HCT116 (cell line): ENCODE measurements around the gene EFCAB13. TPM values are rescaled to one million over a fixed set of nuclear protein-coding genes. Genes with fewer than 3 reads are reported as not detected.

Experiments
- ATAC-seq: fragments of 200-7000 bp; cut with Tn5 transposase; 2 replicates; pipeline ENCODE4 v1.9.1; 2020; ENCODE audit warnings: mild to moderate bottlenecking, moderate library complexity
- BruUV-seq: library from RNA; stranded (reverse); fragments of 400-500 nt; replicated peaks from 2 replicates; lab custom pipeline; 2021; lab: Mats Ljungman, UMichigan
- CTCF ChIA-PET: fragments of 300-600 bp; sonication (Branson Sonifier 250); formaldehyde crosslinking; loops from one replicate; lab custom pipeline; 2021; ENCODE audit warnings: antibody characterized with exemption; lab: Charles Lee
- POLR2A ChIA-PET: fragments of 300-600, 350-600 bp; sonication (Branson Sonifier 250); formaldehyde crosslinking; loops from one replicate; lab custom pipeline; 2021; ENCODE audit warnings: antibody characterized with exemption; lab: Charles Lee
- RAD21 ChIA-PET, 2 experiments: fragments of 300-600 bp; sonication (Branson Sonifier 250); formaldehyde crosslinking; loops; one replicate each; lab custom pipeline; 2023; ENCODE audit warnings: low total read pairs in 2 of 2; ENCODE audit not compliant: uncharacterized antibody in 2 of 2, unreplicated experiment in 2 of 2, low non-redundant PET in 1 of 2; lab: Charles Lee
- DNase-seq: peaks from one replicate; pipeline ENCODE4 v3.0.0-alpha.2; 2010; ENCODE audit warnings: low read depth, low spot score
- H2AFZ ChIP-seq: fragments of 200-600 bp; shearing (Covaris generic), sonication (generic); 2 replicates; pipeline ENCODE4 v1.6.1; 2017; ENCODE audit warnings: low read depth, mixed run types, mixed read lengths, antibody characterized with exemption, low read length; ENCODE audit not compliant: poor library complexity, severe bottlenecking
- H3K27ac ChIP-seq: 2 replicates; pipeline ENCODE4 v1.5.1; 2012; ENCODE audit warnings: low read depth, low read length
- H3K27me3 ChIP-seq: fragments of 200-600 bp; sonication (generic); 2 replicates; pipeline ENCODE4 v1.6.1; 2016; ENCODE audit warnings: mixed run types, low read length, mixed read lengths; ENCODE audit not compliant: insufficient read depth
- H3K36me3 ChIP-seq, 2 experiments: fragments of 200-500 bp in 1 of 2; fragments of 200-600 bp in 1 of 2; sonication (Bioruptor generic) in 1 of 2; sonication (generic) in 1 of 2; 2 replicates each; pipeline versions ENCODE4 v1.5.1 to v1.6.1; 2014 to 2016; ENCODE audit warnings: low read length in 2 of 2, inconsistent platforms in 1 of 2, mixed read lengths in 1 of 2, mixed run types in 1 of 2; ENCODE audit not compliant: insufficient read depth in 2 of 2, control insufficient read depth in 1 of 2
- H3K4me1 ChIP-seq, 2 experiments: fragments of 200-600 bp in 1 of 2; sonication (generic) in 1 of 2; 2 replicates each; pipeline versions ENCODE4 v1.5.1 to v1.6.1; 2012 to 2017; ENCODE audit warnings: low read length in 2 of 2, inconsistent platforms in 1 of 2, mild to moderate bottlenecking in 1 of 2, mixed read lengths in 1 of 2, mixed run types in 1 of 2, moderate library complexity in 1 of 2; ENCODE audit not compliant: insufficient read depth in 2 of 2, control insufficient read depth in 1 of 2
- H3K4me2 ChIP-seq: fragments of 200-600 bp; sonication (generic); 2 replicates; pipeline ENCODE4 v1.6.1; 2017; ENCODE audit warnings: mixed run types, low read length, mixed read lengths
- H3K4me3 ChIP-seq, 2 experiments: fragments of 200-600 bp in 1 of 2; sonication (generic) in 1 of 2; replicated peaks in 1 of 2; 2 replicates each; pipeline ENCODE4 v1.5.1; 2011 to 2016; ENCODE audit warnings: low read length in 2 of 2, control low read depth in 1 of 2, low read depth in 1 of 2, mild to moderate bottlenecking in 1 of 2, mixed read lengths in 1 of 2, mixed run types in 1 of 2
- H3K79me2 ChIP-seq: fragments of 200-600 bp; sonication (generic); 2 replicates; pipeline ENCODE4 v1.6.1; 2017; ENCODE audit warnings: mild to moderate bottlenecking, mixed run types, low read length, moderate library complexity, mixed read lengths; ENCODE audit not compliant: insufficient read depth
- H3K9ac ChIP-seq: fragments of 200-600 bp; sonication (generic); 2 replicates; pipeline ENCODE4 v1.6.1; 2016; ENCODE audit warnings: low read length, mixed read lengths
- H3K9me2 ChIP-seq: fragments of 200-600 bp; sonication (generic), shearing (Covaris generic); 2 replicates; pipeline ENCODE4 v1.6.1; 2017; ENCODE audit warnings: mixed run types, mild to moderate bottlenecking, moderate library complexity; ENCODE audit not compliant: insufficient read depth
- H3K9me3 ChIP-seq, 2 experiments: fragments of 200-500 bp in 1 of 2; fragments of 200-600 bp in 1 of 2; sonication (Bioruptor generic) in 1 of 2; sonication (generic) in 1 of 2; 2 replicates each; pipeline ENCODE4 v1.6.1; 2014 to 2017; ENCODE audit warnings: low read length in 2 of 2, mixed read lengths in 2 of 2, inconsistent platforms in 1 of 2, low read depth in 1 of 2, mild to moderate bottlenecking in 1 of 2, mixed run types in 1 of 2, moderate library complexity in 1 of 2; ENCODE audit not compliant: control insufficient read depth in 1 of 2, insufficient read depth in 1 of 2
- H4K20me1 ChIP-seq: fragments of 200-600 bp; sonication (generic), shearing (Covaris generic); 2 replicates; pipeline ENCODE4 v1.6.1; 2017; ENCODE audit warnings: mixed run types, mild to moderate bottlenecking, moderate library complexity; ENCODE audit not compliant: insufficient read depth
- CBX3 ChIP-seq: IDR thresholded peaks from 2 replicates; pipeline ENCODE4 v1.6.1; 2012; ENCODE audit warnings: low read depth
- CEBPB ChIP-seq: IDR thresholded peaks from 2 replicates; pipeline ENCODE4 v1.6.1; 2012; ENCODE audit warnings: low read depth
- ELF1 ChIP-seq: IDR thresholded peaks from 2 replicates; pipeline ENCODE4 v1.6.1; 2012; ENCODE audit warnings: low read depth, borderline replicate concordance
- EZH2 ChIP-seq: fragments of 200-600 bp; sonication (generic); IDR thresholded peaks from 2 replicates; pipeline ENCODE4 v1.6.1; 2017; ENCODE audit warnings: antibody characterized with exemption, mixed run types
- EZH2phosphoT487 ChIP-seq: fragments of 200-600 bp; IDR thresholded peaks from 2 replicates; pipeline ENCODE4 v1.6.1; 2018; ENCODE audit warnings: antibody characterized with exemption, borderline replicate concordance
- MAX ChIP-seq: IDR thresholded peaks from 2 replicates; pipeline ENCODE4 v1.6.1; 2012
- POLR2A ChIP-seq: IDR thresholded peaks from 2 replicates; pipeline ENCODE4 v1.7.0; 2011; ENCODE audit warnings: borderline replicate concordance; ENCODE audit not compliant: insufficient read depth, insufficient read length; ENCODE audit errors: extremely low read depth
- POLR2AphosphoS5 ChIP-seq: IDR thresholded peaks from 2 replicates; pipeline ENCODE4 v1.6.1; 2011; ENCODE audit warnings: mild to moderate bottlenecking, low read depth, low read length, moderate library complexity
- RAD21 ChIP-seq: IDR thresholded peaks from 2 replicates; pipeline ENCODE4 v1.6.1; 2012; ENCODE audit warnings: low read depth, mild to moderate bottlenecking
- SIN3A ChIP-seq: IDR thresholded peaks from 2 replicates; pipeline ENCODE4 v1.6.1; 2012; ENCODE audit warnings: low read depth
- SP1 ChIP-seq: IDR thresholded peaks from 2 replicates; pipeline ENCODE4 v1.6.1; 2012; ENCODE audit warnings: low read depth
- SRF ChIP-seq: IDR thresholded peaks from 2 replicates; pipeline ENCODE4 v1.6.1; 2012; ENCODE audit warnings: low read depth
- TCF7L2 ChIP-seq: IDR thresholded peaks from 2 replicates; pipeline ENCODE4 v1.7.0; 2011; ENCODE audit warnings: borderline replicate concordance, inconsistent platforms; ENCODE audit not compliant: insufficient read depth, insufficient read length; ENCODE audit errors: extremely low read depth
- YY1 ChIP-seq: IDR thresholded peaks from 2 replicates; pipeline ENCODE4 v1.6.1; 2011; ENCODE audit warnings: low read length, low read depth, moderate library complexity, mild to moderate bottlenecking; ENCODE audit not compliant: insufficient replicate concordance; ENCODE audit errors: extremely low read depth
- ZFX ChIP-seq: fragments of 450-650 bp; IDR thresholded peaks from 2 replicates; pipeline ENCODE4 v1.6.1; 2017
- intact Hi-C: fragments of 100-400 bp; cut with micrococcal nuclease; formaldehyde crosslinking; loops from 2 replicates; pipeline ENCODE4 v1.10.0; 2022
- total RNA-seq: library from RNA; stranded (reverse); gene quantifications from one replicate; pipeline ENCODE4 v1.2.1, GENCODE V29; 2021; ENCODE audit not compliant: unreplicated experiment
- TF ChIP-seq, protein P1 (sequence below): IDR thresholded peaks from 2 replicates; pipeline ENCODE4 v1.6.1; 2012; ENCODE audit warnings: low read depth
- TF ChIP-seq, protein P2 (sequence below): IDR thresholded peaks from 2 replicates; pipeline ENCODE4 v1.6.1; 2012

Gene EFCAB13
- total RNA-seq, 1 experiment from 2014 or later = not detected

GRCh38 chr17:47401100-47401499 lies 77.3 kb downstream of the EFCAB13 start:
- Histone ChIP-seq H3K4me3 (no peak overlapping the region), H3K36me3 (no peaks in the 10 kb centered on the region), H4K20me1 (no peaks in the 10 kb centered on the region), H2AFZ (no peak overlapping the region), H3K27me3 (no peaks in the 10 kb centered on the region), H3K79me2 (no peaks in the 10 kb centered on the region), H3K27ac (no peak overlapping the region), H3K9me3 (no peaks in the 10 kb centered on the region), H3K9me2 (peaks cover 2% of the 10 kb centered on the region; the same call in 1 of the 2 replicates), H3K9ac (no peak overlapping the region), H3K4me1 (no peaks in the 10 kb centered on the region), H3K4me2 (no peak overlapping the region)
- ATAC-seq (no peak), DNase-seq (no peak)
- ChIA-PET RAD21 (no interaction called here), POLR2A (no interaction called here), CTCF (interaction anchor here (0.6 kb wide), 1 partner anchor 19 kb away, joined by 3 read pairs; no protein-coding TSS in a partner anchor)
- intact Hi-C loops = no loop called here
- BruUV-seq = no TSS peak
- no peak for TF ChIP-seq POLR2A
- TF ChIP-seq TCF7L2 = no peak
- TF ChIP-seq CBX3 = no peak
- TF ChIP-seq SIN3A = no peak
- no peak for TF ChIP-seq SRF
- no peak for TF ChIP-seq SP1
- no peak for TF ChIP-seq MAX

DNA sequence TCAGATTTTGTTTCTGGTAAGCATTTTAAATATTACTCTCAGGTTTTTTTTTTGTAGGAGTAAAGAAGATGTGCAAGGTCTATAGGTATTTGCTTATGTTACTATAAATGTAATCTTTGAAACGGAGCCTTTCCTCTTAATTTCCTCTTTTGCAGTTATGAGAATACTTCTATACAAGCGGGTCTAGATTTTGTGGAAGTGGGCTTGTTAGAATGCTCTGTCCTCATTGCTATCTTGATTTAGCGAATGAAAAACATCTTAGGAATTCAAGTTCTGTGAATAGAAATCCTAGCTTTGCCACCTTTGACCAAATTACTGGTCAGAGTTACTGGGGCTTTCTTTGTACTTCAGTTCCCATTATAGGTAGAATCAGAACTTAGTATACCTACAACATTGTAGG lies 80.3 kb downstream of the EFCAB13 start:
- DNase-seq = no peak
- TF ChIP-seq POLR2A (no peak), RAD21 (no peak), POLR2AphosphoS5 (no peak), YY1 (no peak), CEBPB (no peak), EZH2phosphoT487 (no peak), EZH2 (no peak), ZFX (no peak), SIN3A (no peak), ELF1 (no peak)
- TF ChIP-seq, protein P1, sequence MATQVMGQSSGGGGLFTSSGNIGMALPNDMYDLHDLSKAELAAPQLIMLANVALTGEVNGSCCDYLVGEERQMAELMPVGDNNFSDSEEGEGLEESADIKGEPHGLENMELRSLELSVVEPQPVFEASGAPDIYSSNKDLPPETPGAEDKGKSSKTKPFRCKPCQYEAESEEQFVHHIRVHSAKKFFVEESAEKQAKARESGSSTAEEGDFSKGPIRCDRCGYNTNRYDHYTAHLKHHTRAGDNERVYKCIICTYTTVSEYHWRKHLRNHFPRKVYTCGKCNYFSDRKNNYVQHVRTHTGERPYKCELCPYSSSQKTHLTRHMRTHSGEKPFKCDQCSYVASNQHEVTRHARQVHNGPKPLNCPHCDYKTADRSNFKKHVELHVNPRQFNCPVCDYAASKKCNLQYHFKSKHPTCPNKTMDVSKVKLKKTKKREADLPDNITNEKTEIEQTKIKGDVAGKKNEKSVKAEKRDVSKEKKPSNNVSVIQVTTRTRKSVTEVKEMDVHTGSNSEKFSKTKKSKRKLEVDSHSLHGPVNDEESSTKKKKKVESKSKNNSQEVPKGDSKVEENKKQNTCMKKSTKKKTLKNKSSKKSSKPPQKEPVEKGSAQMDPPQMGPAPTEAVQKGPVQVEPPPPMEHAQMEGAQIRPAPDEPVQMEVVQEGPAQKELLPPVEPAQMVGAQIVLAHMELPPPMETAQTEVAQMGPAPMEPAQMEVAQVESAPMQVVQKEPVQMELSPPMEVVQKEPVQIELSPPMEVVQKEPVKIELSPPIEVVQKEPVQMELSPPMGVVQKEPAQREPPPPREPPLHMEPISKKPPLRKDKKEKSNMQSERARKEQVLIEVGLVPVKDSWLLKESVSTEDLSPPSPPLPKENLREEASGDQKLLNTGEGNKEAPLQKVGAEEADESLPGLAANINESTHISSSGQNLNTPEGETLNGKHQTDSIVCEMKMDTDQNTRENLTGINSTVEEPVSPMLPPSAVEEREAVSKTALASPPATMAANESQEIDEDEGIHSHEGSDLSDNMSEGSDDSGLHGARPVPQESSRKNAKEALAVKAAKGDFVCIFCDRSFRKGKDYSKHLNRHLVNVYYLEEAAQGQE = no peak
- TF ChIP-seq, protein P2, sequence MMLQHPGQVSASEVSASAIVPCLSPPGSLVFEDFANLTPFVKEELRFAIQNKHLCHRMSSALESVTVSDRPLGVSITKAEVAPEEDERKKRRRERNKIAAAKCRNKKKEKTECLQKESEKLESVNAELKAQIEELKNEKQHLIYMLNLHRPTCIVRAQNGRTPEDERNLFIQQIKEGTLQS = no peak
- no peaks in the 10 kb centered on the region for H3K9me2 ChIP-seq
- no peak overlapping the region for H3K4me3 ChIP-seq
- POLR2A ChIA-PET = no interaction called here
- H3K9ac ChIP-seq = no peak overlapping the region
- CTCF ChIA-PET = no interaction called here
- H2AFZ ChIP-seq = no peak overlapping the region
- H3K9me3 ChIP-seq = no peaks in the 10 kb centered on the region
- no peaks in the 10 kb centered on the region for H3K36me3 ChIP-seq
- no peaks in the 10 kb centered on the region for H4K20me1 ChIP-seq
- no peaks in the 10 kb centered on the region for H3K27me3 ChIP-seq
- no peak overlapping the region for H3K27ac ChIP-seq
- BruUV-seq = no TSS peak
- no peaks in the 10 kb centered on the region for H3K79me2 ChIP-seq
- no peaks in the 10 kb centered on the region for H3K4me1 ChIP-seq
- intact Hi-C loops = no loop called here
- no peak overlapping the region for H3K4me2 ChIP-seq
- ATAC-seq = no peak
- RAD21 ChIA-PET = no interaction called here
